ENCODE measurements around the gene CFAP46. TPM values are rescaled to one million over a fixed set of nuclear protein-coding genes. Genes with fewer than 3 reads are reported as not detected.
"Not testable (repeated sequence)": the region's sequence is repeated elsewhere in the genome, so short reads cannot be mapped to it uniquely, and the experiment has no call there.

The CFAP46 gene
- polyA plus RNA-seq, 3 donors from 2014 or later = not detected

GRCh38 chr10:132910186-132910880, 32.0 kb downstream of the CFAP46 start:
- no peak for DNase-seq
- H3K4me3 Mint-ChIP-seq = no peak overlapping the region
- no peaks in the 10 kb centered on the region for H3K36me3 Mint-ChIP-seq
- H3K27me3 Mint-ChIP-seq (ENCODE audit: low read depth in 3 of 3) = peaks cover 0 to 4% (median 3%) of the 10 kb centered on the region in 3 donors
- H3K9me3 Mint-ChIP-seq = peaks cover 0 to 1% (median 0%) of the 10 kb centered on the region in 6 donors
- no peak overlapping the region for H3K27ac Mint-ChIP-seq
- no peaks in the 10 kb centered on the region for H3K4me1 Mint-ChIP-seq

- H3K36me3 Mint-ChIP-seq = no peaks in the 10 kb centered on the region
- H3K27me3 Mint-ChIP-seq (ENCODE audit: low read depth in 3 of 3) = peaks cover 0 to 4% (median 3%) of the 10 kb centered on the region in 3 donors
- no peak for DNase-seq
- H3K4me3 Mint-ChIP-seq = no peak overlapping the region
- H3K9me3 Mint-ChIP-seq = no peaks in the 10 kb centered on the region
- no peak overlapping the region for H3K27ac Mint-ChIP-seq
- H3K4me1 Mint-ChIP-seq = peaks cover 1 to 7% of the 10 kb centered on the region in 2 donors
Observed at GRCh38 chr10:132909491-132910071, 32.8 kb downstream of the CFAP46 start.

- Mint-ChIP-seq H3K36me3 (no peaks in the 10 kb centered on the region), H3K4me3 (no peak overlapping the region), H3K27me3 (ENCODE audit: low read depth in 3 of 3) (peaks cover 0 to 4% (median 3%) of the 10 kb centered on the region in 3 donors), H3K4me1 (peaks cover 5 to 10% of the 10 kb centered on the region in 2 donors), H3K27ac (no peak overlapping the region), H3K9me3 (no peaks in the 10 kb centered on the region)
- no peak for DNase-seq
Observed at GRCh38 chr10:132908621-132909295, 33.6 kb downstream of the CFAP46 start.

- Mint-ChIP-seq H3K4me3 (no peak overlapping the region), H3K27ac (no peak overlapping the region), H3K4me1 (peaks cover 5 to 10% of the 10 kb centered on the region in 2 donors), H3K36me3 (no peaks in the 10 kb centered on the region), H3K9me3 (no peaks in the 10 kb centered on the region), H3K27me3 (ENCODE audit: low read depth in 3 of 3) (peaks cover 0 to 4% (median 3%) of the 10 kb centered on the region in 3 donors)
- DNase-seq = no peak
Observed at GRCh38 chr10:132907821-132908620, 34.3 kb downstream of the CFAP46 start.

GRCh38 chr10:132906836-132907235, 35.5 kb downstream of the CFAP46 start:
- Mint-ChIP-seq H3K4me3 (no peak overlapping the region), H3K36me3 (no peaks in the 10 kb centered on the region), H3K27me3 (ENCODE audit: low read depth in 3 of 3) (peaks cover 0 to 2% (median 0%) of the 10 kb centered on the region in 3 donors), H3K4me1 (peaks cover 5 to 10% of the 10 kb centered on the region in 2 donors), H3K27ac (no peak overlapping the region), H3K9me3 (no peaks in the 10 kb centered on the region)
- no peak for DNase-seq

- peaks cover 0 to 2% (median 0%) of the 10 kb centered on the region in 3 donors for H3K27me3 Mint-ChIP-seq (ENCODE audit: low read depth in 3 of 3)
- H3K4me1 Mint-ChIP-seq = peaks cover 5 to 10% of the 10 kb centered on the region in 2 donors
- H3K27ac Mint-ChIP-seq = no peak overlapping the region
- no peak overlapping the region for H3K4me3 Mint-ChIP-seq
- no peaks in the 10 kb centered on the region for H3K9me3 Mint-ChIP-seq
- DNase-seq = no peak
- H3K36me3 Mint-ChIP-seq = no peaks in the 10 kb centered on the region
Observed at GRCh38 chr10:132906106-132906505, 36.3 kb downstream of the CFAP46 start.

GRCh38 chr10:132905661-132906060, 36.7 kb downstream of the CFAP46 start:
- DNase-seq = no peak
- no peak overlapping the region for H3K4me3 Mint-ChIP-seq
- no peaks in the 10 kb centered on the region for H3K9me3 Mint-ChIP-seq
- H3K4me1 Mint-ChIP-seq = peaks cover 5 to 10% of the 10 kb centered on the region in 2 donors
- no peaks in the 10 kb centered on the region for H3K36me3 Mint-ChIP-seq
- peaks cover 0 to under 1% (median 0%) of the 10 kb centered on the region in 3 donors for H3K27me3 Mint-ChIP-seq (ENCODE audit: low read depth in 3 of 3)
- H3K27ac Mint-ChIP-seq = no peak overlapping the region

GRCh38 chr10:132904814-132905649, 37.3 kb downstream of the CFAP46 start:
- peak in 1 of 3 donors; percentile 9 for DNase-seq
- Mint-ChIP-seq H3K9me3 (no peaks in the 10 kb centered on the region), H3K27me3 (ENCODE audit: low read depth in 3 of 3) (no peaks in the 10 kb centered on the region), H3K36me3 (no peaks in the 10 kb centered on the region), H3K4me1 (peaks cover 5 to 10% of the 10 kb centered on the region in 2 donors), H3K4me3 (no peak overlapping the region), H3K27ac (no peak overlapping the region)

- Mint-ChIP-seq H3K36me3 (no peaks in the 10 kb centered on the region), H3K9me3 (no peaks in the 10 kb centered on the region), H3K27ac (no peak overlapping the region), H3K27me3 (ENCODE audit: low read depth in 3 of 3) (no peaks in the 10 kb centered on the region), H3K4me1 (peaks cover 5 to 10% of the 10 kb centered on the region in 2 donors), H3K4me3 (no peak overlapping the region)
- DNase-seq = peak in 1 of 3 donors; percentile 8
Observed at GRCh38 chr10:132904181-132904813, 38.1 kb downstream of the CFAP46 start.

- not testable (repeated sequence) for H3K9me3 Mint-ChIP-seq; H3K27ac Mint-ChIP-seq; DNase-seq; H3K36me3 Mint-ChIP-seq; H3K4me3 Mint-ChIP-seq; H3K4me1 Mint-ChIP-seq; H3K27me3 Mint-ChIP-seq (ENCODE audit: low read depth in 3 of 3)
Observed at GRCh38 chr10:132902656-132903575, 39.5 kb downstream of the CFAP46 start.

GRCh38 chr10:132901351-132901750, 41.0 kb downstream of the CFAP46 start:
- Mint-ChIP-seq H3K4me1 (peaks cover 5 to 10% of the 10 kb centered on the region in 2 donors), H3K36me3 (no peaks in the 10 kb centered on the region), H3K4me3 (no peak overlapping the region), H3K27me3 (ENCODE audit: low read depth in 3 of 3) (no peaks in the 10 kb centered on the region), H3K27ac (no peak overlapping the region), H3K9me3 (no peaks in the 10 kb centered on the region)
- DNase-seq = no peak

GRCh38 chr10:132900211-132900756, 42.1 kb downstream of the CFAP46 start:
- H3K36me3 Mint-ChIP-seq = no peaks in the 10 kb centered on the region
- H3K27me3 Mint-ChIP-seq (ENCODE audit: low read depth in 3 of 3) = peaks cover 0 to 2% (median 0%) of the 10 kb centered on the region in 3 donors
- H3K9me3 Mint-ChIP-seq = no peaks in the 10 kb centered on the region
- no peak overlapping the region for H3K27ac Mint-ChIP-seq
- DNase-seq = no peak
- H3K4me3 Mint-ChIP-seq = no peak overlapping the region
- peaks cover 5 to 10% of the 10 kb centered on the region in 2 donors for H3K4me1 Mint-ChIP-seq
